Measurements from ENCODE around the gene MSL1.
"Not testable (repeated sequence)": the region's sequence is repeated elsewhere in the genome, so short reads cannot be mapped to it uniquely, and the experiment has no call there.

Gene MSL1

GRCh38 chr17:40124279-40125141 is 2.7 kb downstream of the MSL1 start:
- no peak for DNase-seq (ENCODE audit: low spot score)

GRCh38 chr17:40129498-40129897 is 7.7 kb downstream of the MSL1 start:
- no peak for DNase-seq (ENCODE audit: low spot score)

GRCh38 chr17:40130352-40131042 is 8.7 kb downstream of the MSL1 start:
- DNase-seq (ENCODE audit: low spot score): no peak

- DNase-seq (ENCODE audit: low spot score): no peak
These were observed 12.4 kb downstream of the MSL1 start for GRCh38 chr17:40134184-40134583.

- no peak for DNase-seq (ENCODE audit: low spot score)
These were observed 14.0 kb downstream of the MSL1 start for GRCh38 chr17:40135817-40136216.

GRCh38 chr17:40139566-40140058 is 17.8 kb downstream of the MSL1 start:
- no peak for DNase-seq (ENCODE audit: low spot score)

DNA sequence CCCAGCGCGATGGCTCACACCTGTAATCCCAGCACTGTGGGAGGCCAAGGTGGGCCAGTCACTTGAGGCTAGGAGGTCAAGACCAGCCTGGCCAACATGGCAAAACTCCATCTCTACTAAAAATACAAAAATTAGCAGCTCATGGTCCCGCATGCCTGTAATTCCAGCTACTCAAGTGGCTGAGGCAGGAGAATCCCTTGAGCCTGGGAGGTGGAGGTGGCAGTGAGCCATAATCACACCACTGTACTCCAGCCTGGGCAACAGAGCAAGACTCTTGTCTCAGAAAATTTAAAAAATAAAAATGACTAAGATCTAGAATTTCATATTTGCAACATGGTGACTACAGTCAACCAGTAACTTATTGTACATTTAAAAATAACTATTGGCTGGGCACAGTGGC is 21.4 kb downstream of the MSL1 start:
- DNase-seq (ENCODE audit: low spot score): not testable (repeated sequence)

DNA sequence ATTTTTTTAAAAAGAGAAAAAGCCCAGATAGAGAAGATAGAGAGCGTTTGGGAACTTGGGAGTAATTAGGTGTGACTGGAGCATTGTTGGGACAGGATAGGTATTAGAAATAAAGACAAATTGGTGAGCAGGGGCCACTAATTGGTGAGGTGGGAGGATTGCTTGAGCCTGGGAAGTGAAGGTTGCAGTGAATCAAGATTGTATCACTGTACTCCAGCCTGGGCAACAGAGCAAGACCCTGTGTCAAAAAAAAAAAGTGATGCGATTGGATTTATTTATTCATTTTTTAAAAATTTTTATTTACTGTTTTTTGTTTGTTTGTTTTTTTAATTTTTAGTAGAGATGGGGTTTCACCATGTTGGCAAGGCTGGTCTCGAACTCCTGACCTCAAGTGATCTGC is 23.7 kb downstream of the MSL1 start:
- no peak for DNase-seq (ENCODE audit: low spot score)

- DNase-seq (ENCODE audit: low spot score): no peak
These were observed 26.8 kb downstream of the MSL1 start for GRCh38 chr17:40148527-40148926.

DNA sequence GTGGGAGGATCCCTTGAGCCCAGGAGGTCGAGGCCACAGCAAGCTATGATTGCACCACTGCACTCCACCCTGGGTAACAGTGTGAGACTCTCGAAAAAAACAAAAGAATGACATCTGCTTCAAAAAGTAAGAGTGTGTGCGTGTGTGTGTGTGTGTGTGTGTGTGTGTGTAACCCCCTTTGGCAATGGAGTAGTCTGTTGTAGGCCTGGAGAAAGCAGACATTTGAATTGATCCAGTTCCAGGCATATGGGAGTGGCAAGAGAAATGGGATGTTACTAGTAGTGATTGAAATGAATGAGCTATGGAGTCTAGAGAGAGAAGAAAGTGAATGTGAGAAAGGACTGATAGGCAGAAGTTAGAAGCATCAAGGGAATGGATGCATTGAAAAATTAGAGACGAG is 28.5 kb downstream of the MSL1 start:
- no peak for DNase-seq (ENCODE audit: low spot score)

DNA sequence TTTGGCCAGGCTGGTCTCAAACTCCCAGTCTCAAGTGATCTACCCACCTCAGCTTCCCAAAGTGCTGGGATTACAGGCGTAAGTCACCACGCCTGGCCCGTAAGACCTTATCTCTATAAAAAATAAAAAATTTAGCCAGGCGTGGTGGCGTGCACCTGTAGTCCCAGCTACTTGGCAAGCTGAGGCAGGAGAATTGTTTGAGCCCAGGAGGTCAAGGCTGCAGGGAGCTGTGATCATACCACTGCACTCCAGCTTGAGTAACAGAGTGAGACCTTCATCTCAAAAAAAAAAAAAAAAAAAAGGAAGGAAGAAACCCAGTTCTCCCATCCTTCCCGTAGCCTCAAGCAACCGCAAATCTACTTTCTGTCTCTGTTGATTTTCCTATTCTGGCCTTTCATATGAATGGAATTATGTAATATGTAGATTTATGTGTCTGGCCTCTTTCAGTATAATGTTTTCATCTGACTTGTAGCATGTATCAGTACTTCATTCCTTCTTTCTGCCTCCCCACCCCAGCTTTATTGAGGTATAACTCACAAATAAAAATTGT is 29.7 kb downstream of the MSL1 start:
- DNase-seq (ENCODE audit: low spot score): no peak

DNA sequence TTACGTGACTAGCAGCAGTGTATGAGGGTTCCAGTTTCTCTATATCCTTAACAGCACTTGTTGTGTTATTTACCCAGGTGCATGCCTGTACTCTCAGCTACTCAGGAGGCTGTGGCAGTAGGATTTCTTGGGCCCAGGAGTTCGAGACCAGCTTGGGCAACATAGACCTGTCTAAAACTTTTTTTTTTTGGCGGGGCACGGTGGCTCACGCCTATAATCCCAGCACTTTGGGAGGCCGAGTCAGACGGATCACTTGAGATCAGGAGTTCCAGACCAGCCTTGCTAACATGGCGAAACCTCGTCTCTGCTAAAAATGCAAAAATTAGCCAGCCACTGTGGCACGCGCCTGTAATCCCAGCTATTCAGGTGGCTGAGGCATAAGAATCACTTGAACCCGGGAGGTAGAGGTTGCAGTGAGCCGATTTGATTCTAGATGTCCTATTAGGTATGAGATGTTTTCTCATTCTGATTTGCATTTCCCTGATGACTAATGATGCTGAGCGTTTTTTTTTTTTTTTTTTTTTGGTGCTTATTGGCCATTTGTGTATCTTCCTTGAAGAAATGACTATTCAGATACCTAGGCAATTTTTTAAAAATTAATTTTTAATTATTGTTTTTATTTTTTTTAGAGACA is 31.9 kb downstream of the MSL1 start:
- DNase-seq (ENCODE audit: low spot score): no peak

GRCh38 chr17:40157973-40158372 is 36.2 kb downstream of the MSL1 start:
- no peak for DNase-seq (ENCODE audit: low spot score)

- DNase-seq (ENCODE audit: low spot score): no peak
These were observed 36.8 kb downstream of the MSL1 start for GRCh38 chr17:40158438-40159013.

DNA sequence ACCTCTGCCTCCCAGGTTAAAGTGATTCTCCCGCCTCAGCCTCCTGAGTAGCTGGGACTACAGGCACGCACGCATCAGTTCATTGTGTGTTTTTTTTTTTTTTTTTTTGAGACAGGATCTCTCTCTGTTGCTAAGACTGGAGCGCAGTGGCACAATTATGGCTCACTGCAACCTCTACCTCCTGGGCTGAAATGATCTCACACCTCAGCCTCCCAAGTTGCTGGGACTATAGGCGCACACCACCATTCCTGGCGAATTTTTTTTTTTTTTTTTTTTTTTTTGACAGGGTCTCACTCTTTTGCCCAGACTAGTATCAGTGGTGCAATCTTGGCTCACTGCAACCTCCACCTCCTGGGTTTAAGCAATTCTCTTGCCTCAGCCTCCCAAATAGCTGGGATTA is 37.7 kb downstream of the MSL1 start:
- no peak for DNase-seq (ENCODE audit: low spot score)

DNA sequence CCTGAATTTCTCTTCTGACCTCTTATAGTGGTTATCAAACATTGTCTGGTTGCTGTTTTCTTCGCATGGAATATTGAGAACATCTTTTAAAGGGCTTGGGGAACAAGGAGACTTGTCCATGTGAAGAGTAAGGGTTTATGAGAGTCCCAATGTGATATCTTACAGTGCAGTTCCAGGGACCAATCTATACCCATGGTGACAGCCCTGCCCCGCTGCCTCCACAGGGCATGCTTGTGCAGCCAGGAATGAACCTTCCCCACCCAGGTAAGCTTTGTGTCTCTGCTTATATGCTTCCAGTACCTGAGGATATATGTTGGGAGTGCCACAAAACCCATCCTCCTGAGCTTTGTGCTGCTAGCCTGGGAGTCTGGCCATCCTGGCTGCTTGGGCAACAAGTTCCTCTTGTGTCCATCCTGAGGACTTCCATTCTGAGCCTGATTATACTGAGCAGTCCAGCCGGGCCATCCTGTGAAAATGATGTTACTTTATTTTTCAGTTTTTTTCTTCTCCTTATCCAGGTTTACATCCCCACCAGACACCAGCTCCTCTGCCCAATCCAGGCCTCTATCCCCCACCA is 46.0 kb downstream of the MSL1 start:
- no peak for DNase-seq (ENCODE audit: low spot score)

DNA sequence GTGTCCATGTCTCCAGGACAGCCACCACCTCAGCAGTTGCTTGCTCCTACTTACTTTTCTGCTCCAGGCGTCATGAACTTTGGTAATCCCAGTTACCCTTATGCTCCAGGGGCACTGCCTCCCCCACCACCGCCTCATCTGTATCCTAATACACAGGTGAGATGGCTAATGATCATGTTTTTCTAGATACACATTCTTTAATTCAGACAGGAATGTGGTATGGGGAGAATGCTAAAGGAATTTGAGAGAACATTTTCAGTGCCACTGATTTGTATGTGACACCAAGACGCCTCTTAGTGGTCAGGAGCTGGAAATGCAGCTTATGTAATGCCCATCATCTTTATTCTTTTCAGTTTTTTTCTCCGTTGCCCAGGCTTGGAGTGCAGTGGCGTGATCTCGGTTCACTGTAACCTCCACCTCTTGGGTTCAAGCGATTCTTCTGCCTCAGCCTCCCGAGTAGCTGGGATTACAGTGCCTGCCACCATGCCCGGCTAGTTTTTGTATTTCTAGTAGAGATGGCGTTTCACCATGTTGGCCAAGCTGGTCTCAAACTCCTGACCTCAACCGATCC is 46.6 kb downstream of the MSL1 start:
- DNase-seq (ENCODE audit: low spot score): peak; percentile 81

DNA sequence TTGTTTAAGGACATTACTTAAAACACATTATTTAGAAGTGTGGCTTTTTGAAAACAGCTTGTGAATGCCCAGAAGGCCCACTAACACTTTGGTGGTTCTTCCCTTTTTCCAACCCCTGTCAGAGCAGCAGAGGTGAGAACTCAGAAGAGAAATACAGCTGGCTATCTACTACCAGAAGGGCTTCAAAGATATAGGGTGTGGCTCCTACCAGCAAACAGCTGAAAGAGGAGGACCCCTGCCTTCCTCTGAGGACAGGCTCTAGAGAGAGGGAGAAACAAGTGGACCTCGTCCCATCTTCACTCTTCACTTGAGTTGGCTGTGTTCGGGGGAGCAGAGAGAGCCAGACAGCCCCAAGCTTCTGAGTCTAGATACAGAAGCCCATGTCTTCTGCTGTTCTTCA is 48.6 kb downstream of the MSL1 start:
- no peak for DNase-seq (ENCODE audit: low spot score)

- no peak for DNase-seq (ENCODE audit: low spot score)
These were observed 50.0 kb downstream of the MSL1 start for GRCh38 chr17:40171750-40172149.

DNA sequence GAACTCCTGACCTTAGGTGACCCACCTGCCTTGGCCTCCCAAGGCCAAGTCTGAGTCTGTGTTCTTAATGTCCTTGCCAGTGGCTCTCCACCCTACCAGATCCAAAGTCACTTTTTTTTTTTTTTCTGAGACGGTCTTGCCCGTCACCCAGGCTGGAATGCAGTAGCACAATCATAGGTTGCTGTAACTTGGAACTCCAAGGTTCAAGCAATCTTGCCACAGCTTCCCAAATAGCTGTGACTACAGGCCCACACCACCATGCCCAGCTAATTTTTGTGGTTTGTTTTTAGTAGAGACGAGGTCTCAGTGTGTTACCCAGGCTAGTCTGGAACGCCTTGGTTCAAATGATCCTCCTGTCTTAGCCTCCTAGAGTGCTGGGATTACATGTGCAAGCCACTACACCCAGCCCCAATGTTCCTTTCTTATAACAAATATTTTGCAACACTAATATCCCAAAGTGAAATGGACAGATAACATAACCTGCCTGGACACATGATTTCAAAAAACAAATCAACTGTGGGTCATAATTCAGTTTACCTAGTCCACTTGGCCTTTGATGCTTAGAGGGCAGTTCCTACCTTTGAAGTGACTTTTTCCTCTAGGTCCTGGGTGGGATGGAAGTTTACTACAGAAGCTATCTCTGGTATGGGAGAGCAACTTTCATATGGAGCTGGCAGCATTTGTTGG is 51.5 kb downstream of the MSL1 start:
- no peak for DNase-seq (ENCODE audit: low spot score)

DNA sequence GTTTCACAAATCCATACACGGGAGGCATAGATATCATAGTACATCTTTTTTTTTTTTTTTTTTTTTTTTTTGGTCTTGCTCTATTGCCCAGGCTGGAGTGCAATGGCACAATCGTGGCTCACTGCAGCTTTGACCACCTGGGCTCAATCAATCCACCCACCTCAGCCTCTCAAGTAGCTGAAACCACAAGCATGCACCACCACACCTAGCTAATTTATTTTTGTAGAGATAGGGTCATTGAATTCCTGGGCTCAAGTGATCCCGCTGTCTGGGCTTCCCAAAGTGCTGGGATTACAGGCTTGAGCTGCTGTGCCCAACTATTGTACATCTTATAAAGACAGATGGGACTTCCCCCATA is 52.0 kb downstream of the MSL1 start:
- no peak for DNase-seq (ENCODE audit: low spot score)
